Stomach (tissue), 9 donors: Measurements from ENCODE around the gene PLEKHH2. TPM values are rescaled to one million over a fixed set of nuclear protein-coding genes. Genes with fewer than 3 reads are reported as not detected.
A peak's percentile ranks its signal among the peaks of the same experiment; 100 is the strongest.
"Not testable (repeated sequence)": the region's sequence is repeated elsewhere in the genome, so short reads cannot be mapped to it uniquely, and the experiment has no call there.

Experiments
- DNase-seq, 2 donors: peaks; one replicate each; pipeline versions ENCODE4 v3.0.0 to v3.0.0-alpha.2; 2013 to 2019
- H3K27ac ChIP-seq, 5 donors: fragments of 200-600 bp in 4 of 5; sonication (generic) in 4 of 5; one replicate each; pipeline ENCODE4 v1.5.1; 2013 to 2019; ENCODE audit warnings: mild to moderate bottlenecking in 1 of 5, moderate library complexity in 1 of 5
- H3K27me3 ChIP-seq, 3 donors: fragments of 200-600 bp; sonication (generic); one replicate each; pipeline ENCODE4 v1.5.1; 2017 to 2019; ENCODE audit warnings: mixed run types in 1 of 3
- H3K36me3 ChIP-seq, 4 donors: fragments of 200-600 bp; sonication (generic); 1 replicate in 3 of 4; 2 replicates in 1 of 4; pipeline ENCODE4 v1.5.1; 2016 to 2019
- H3K4me1 ChIP-seq, 4 donors: fragments of 200-600 bp; sonication (generic); one replicate each; pipeline ENCODE4 v1.5.1; 2016 to 2019
- H3K4me3 ChIP-seq, 4 donors: fragments of 200-600 bp; sonication (generic) in 3 of 4; one replicate each; pipeline ENCODE4 v1.5.1; 2016 to 2019; ENCODE audit warnings: mild to moderate bottlenecking in 1 of 4
- H3K9me3 ChIP-seq, 4 donors: fragments of 200-600 bp; sonication (generic); one replicate each; pipeline ENCODE4 v1.5.1; 2016 to 2019
- EP300 ChIP-seq: sonication (generic); formaldehyde crosslinking; IDR thresholded peaks from one replicate; pipeline ENCODE4 v1.6.1; 2017; ENCODE audit warnings: antibody characterized with exemption
- POLR2A ChIP-seq, 4 donors: fragments of 450-650 bp; IDR thresholded peaks; one replicate each; pipeline ENCODE4 v1.6.1; 2016; ENCODE audit warnings: antibody characterized with exemption in 4 of 4, control low read depth in 2 of 4, mild to moderate bottlenecking in 1 of 4, moderate library complexity in 1 of 4
- POLR2AphosphoS5 ChIP-seq, 3 donors: sonication (generic); formaldehyde crosslinking; IDR thresholded peaks; one replicate each; pipeline ENCODE4 v1.6.1; 2016; ENCODE audit warnings: antibody characterized with exemption in 3 of 3
- WGBS, 5 donors: extraction: QIAGEN DNeasy Blood & Tissue Kit in 3 of 5; methylation state at CpG; one replicate each; pipeline versions ENCODE4 v1.1.5 to v1.1.7; 2013 to 2018; 5-methylcytosine and 5-hydroxymethylcytosine counted together
- intact Hi-C: fragments of 100-400 bp; cut with DNase I; formaldehyde crosslinking; loops from one replicate; pipeline ENCODE4 v1.15.1; 2023; ENCODE audit warnings: low total_unique reads
- polyA plus RNA-seq, 3 donors: library from polyadenylated mRNA; stranded (reverse); fragments of 200-250 nt; gene quantifications; one replicate each; pipeline ENCODE4 v1.2.3, GENCODE V29; 2013
- total RNA-seq, 5 donors: library from RNA; depleted of rRNA; stranded (reverse); fragments of >200 nt; gene quantifications; one replicate each; pipeline versions ENCODE4 v1.1.0 to v1.2.3, GENCODE V29; 2014 to 2016
- TF ChIP-seq, protein P1 (sequence below), 7 experiments: fragments of 450-650 bp in 4 of 7; fragments of 200-600 bp in 3 of 7; sonication (generic) in 3 of 7; IDR thresholded peaks; one replicate each; pipeline ENCODE4 v1.5.1; 2016 to 2019; ENCODE audit warnings: antibody characterized with exemption in 7 of 7, control low read depth in 2 of 7, mild to moderate bottlenecking in 1 of 7
- donor health status: healthy with polysubstance abuse.
- donor health status: Bipolar disorder and iron deficiency.
- donor health status: healthy.

PLEKHH2 gene
- total and polyA plus RNA-seq, 8 donors = 1.8 to 130 (median 11.1) TPM

DNA sequence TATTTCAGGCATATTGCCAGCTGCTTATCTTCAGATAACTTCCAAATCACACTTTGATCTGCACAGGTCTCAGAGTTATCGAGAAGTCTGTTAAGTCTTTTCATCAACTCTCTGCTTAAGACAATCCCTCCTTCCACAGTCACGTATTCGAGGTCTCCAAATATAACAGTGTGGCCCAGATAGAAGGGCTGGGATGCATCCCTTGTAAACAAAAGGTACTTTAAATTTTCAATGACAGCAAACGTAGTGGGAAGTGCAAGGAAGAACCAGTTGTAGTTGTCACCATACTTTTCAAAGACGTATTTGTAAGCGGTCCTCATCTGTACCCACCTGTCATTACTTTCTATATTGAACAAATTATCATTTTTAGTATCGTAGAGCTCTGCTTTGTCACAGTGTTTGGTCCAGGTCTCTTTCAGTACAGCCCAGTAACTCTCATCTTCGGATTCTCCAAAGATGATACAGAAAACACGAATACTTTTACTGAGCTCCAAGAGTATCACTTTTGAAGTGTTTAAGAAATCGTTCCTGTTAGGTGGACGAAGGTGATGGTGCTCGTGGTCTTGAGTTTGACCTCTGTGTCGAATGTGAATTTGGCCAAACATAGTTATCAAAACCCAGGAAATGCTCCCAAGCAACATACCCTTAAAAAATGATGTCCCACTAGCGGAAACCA lies 38.7 kb downstream of the PLEKHH2 start:
- Histone ChIP-seq H3K36me3 (no peaks in the 10 kb centered on the region), H3K9me3 (no peaks in the 10 kb centered on the region), H3K27me3 (peaks cover 0 to 4% (median 0%) of the 10 kb centered on the region in 3 donors), H3K4me1 (peaks cover 0 to 16% (median 10%) of the 10 kb centered on the region in 4 donors), H3K4me3 (peak overlapping the region; percentile 52 to 66 (median 54)), H3K27ac (peak overlapping the region in 3 of 5 donors; percentile 20 to 69 (median 56))
- no peak for DNase-seq
- intact Hi-C loops = no loop called here
- 42 to 55% (median 45%) methylated on average over 14 of the region's 14 CpGs for WGBS, 5 donors
- no peak for TF ChIP-seq POLR2A (IDR thresholded peaks at IDR 0.05)
- TF ChIP-seq POLR2AphosphoS5 (IDR thresholded peaks at IDR 0.05) = no peak
- TF ChIP-seq, protein P1, sequence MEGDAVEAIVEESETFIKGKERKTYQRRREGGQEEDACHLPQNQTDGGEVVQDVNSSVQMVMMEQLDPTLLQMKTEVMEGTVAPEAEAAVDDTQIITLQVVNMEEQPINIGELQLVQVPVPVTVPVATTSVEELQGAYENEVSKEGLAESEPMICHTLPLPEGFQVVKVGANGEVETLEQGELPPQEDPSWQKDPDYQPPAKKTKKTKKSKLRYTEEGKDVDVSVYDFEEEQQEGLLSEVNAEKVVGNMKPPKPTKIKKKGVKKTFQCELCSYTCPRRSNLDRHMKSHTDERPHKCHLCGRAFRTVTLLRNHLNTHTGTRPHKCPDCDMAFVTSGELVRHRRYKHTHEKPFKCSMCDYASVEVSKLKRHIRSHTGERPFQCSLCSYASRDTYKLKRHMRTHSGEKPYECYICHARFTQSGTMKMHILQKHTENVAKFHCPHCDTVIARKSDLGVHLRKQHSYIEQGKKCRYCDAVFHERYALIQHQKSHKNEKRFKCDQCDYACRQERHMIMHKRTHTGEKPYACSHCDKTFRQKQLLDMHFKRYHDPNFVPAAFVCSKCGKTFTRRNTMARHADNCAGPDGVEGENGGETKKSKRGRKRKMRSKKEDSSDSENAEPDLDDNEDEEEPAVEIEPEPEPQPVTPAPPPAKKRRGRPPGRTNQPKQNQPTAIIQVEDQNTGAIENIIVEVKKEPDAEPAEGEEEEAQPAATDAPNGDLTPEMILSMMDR (IDR thresholded peaks at IDR 0.05) = no peak
- no peak for TF ChIP-seq EP300

GRCh38 chr2:43676322-43677050 lies 39.4 kb downstream of the PLEKHH2 start, which contains the start of gene C1GALT1C1L:
C1GALT1C1L (minus strand) TSS chr2:43676429; CDS start chr2:43676322, 107 bp downstream.
- TF ChIP-seq POLR2A (IDR thresholded peaks at IDR 0.05) (no peak), POLR2AphosphoS5 (IDR thresholded peaks at IDR 0.05) (no peak), EP300 (no peak)
- TF ChIP-seq, protein P1 (IDR thresholded peaks at IDR 0.05) = no peak
- peak within 1 kb of the TSS in 3 of 5 donors; percentile 20 to 69 (median 56) for H3K27ac ChIP-seq
- peaks cover 0 to 4% (median 0%) of the 10 kb centered on the region in 3 donors for H3K27me3 ChIP-seq
- intact Hi-C loops = no loop called here
- no peaks in the 10 kb centered on the region for H3K36me3 ChIP-seq
- H3K4me3 ChIP-seq = peak within 1 kb of the TSS; percentile 52 to 66 (median 54)
- peaks cover 0 to 16% (median 10%) of the 10 kb centered on the region in 4 donors for H3K4me1 ChIP-seq
- DNase-seq = peak; percentile 36 to 84
- 9 to 15% (median 13%) methylated on average over 27 of the region's 27 CpGs for WGBS, 5 donors
- no peaks in the 10 kb centered on the region for H3K9me3 ChIP-seq

GRCh38 chr2:43677783-43678182 lies 40.7 kb downstream of the PLEKHH2 start:
- H3K27ac ChIP-seq, H3K36me3 ChIP-seq, intact Hi-C loops, H3K9me3 ChIP-seq, H3K27me3 ChIP-seq, H3K4me3 ChIP-seq, DNase-seq: not testable (repeated sequence)
- 96 to 100% (median 98%) methylated on average over 5 to 32 of the region's 32 CpGs for WGBS, 5 donors
- H3K4me1 ChIP-seq = peaks cover 0 to 16% (median 10%) of the 10 kb centered on the region in 4 donors

DNA sequence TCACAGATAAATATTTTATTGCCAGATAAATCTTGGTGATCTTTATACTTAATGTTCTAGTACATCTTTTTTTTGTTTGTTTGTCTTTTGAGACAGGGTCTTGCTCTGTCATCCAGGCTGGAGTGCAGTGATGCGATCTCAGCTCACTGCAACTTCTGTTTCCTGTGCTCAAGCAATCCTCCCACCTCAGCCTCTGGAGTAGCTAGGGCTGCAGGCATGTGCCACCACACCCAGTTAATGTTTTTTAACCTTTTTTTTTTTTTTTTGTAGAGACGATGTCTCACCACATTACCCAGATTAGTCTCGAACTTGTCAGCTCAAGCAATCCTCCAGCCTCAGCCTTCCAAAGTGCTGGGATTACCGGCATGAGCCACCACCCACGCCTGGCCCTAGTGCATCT lies 48.3 kb downstream of the PLEKHH2 start:
- WGBS, 5 donors = 56 to 71% (median 67%) methylated on average over 5 of the region's 5 CpGs
- no peak for TF ChIP-seq POLR2A (IDR thresholded peaks at IDR 0.05)
- no peak for TF ChIP-seq EP300
- TF ChIP-seq POLR2AphosphoS5 (IDR thresholded peaks at IDR 0.05) = no peak
- TF ChIP-seq, protein P1 (IDR thresholded peaks at IDR 0.05) = no peak
- intact Hi-C loops = no loop called here
- Histone ChIP-seq H3K9me3 (no peaks in the 10 kb centered on the region), H3K4me1 (no peaks in the 10 kb centered on the region), H3K36me3 (no peaks in the 10 kb centered on the region), H3K27me3 (no peaks in the 10 kb centered on the region), H3K27ac (no peak overlapping the region), H3K4me3 (no peak overlapping the region)
- DNase-seq = no peak
